ENCODE data around the gene HIGD1B.

The HIGD1B gene

GRCh38 chr17:44865931-44866330, 18.2 kb downstream of the HIGD1B start:
- no peak for DNase-seq
- intact Hi-C loops (cut with DNase I) = loop anchor here (2.0 kb wide), 1 partner anchor 87 kb away; no protein-coding TSS in a partner anchor

GRCh38 chr17:44867841-44868240, 20.2 kb downstream of the HIGD1B start:
- intact Hi-C loops (cut with DNase I) = no loop called here
- DNase-seq = no peak

- DNase-seq = no peak
- intact Hi-C loops (cut with DNase I) = no loop called here
These were observed 23.9 kb downstream of the HIGD1B start for GRCh38 chr17:44871556-44871955.

GRCh38 chr17:44872131-44872768, 24.6 kb downstream of the HIGD1B start:
- intact Hi-C loops (cut with DNase I) = no loop called here
- DNase-seq = peak in 7 of 42 donors; percentile 4 to 54 (median 16)

- intact Hi-C loops (cut with DNase I) = no loop called here
- DNase-seq = no peak
These were observed 28.1 kb downstream of the HIGD1B start for GRCh38 chr17:44875761-44876160.

GRCh38 chr17:44877121-44877520, 29.4 kb downstream of the HIGD1B start:
- no peak for DNase-seq
- intact Hi-C loops (cut with DNase I) = no loop called here

- peak in 23 of 42 donors; percentile 17 to 76 (median 45) for DNase-seq
These were observed 31.0 kb downstream of the HIGD1B start for GRCh38 chr17:44878627-44879221.

GRCh38 chr17:44879376-44879775, 31.7 kb downstream of the HIGD1B start:
- intact Hi-C loops (cut with DNase I) = no loop called here
- DNase-seq = no peak

More at GRCh38 chr17:44878627-44879221, 31.0 kb downstream of the HIGD1B start:
- intact Hi-C loops (cut with DNase I) = no loop called here

GRCh38 chr17:44880062-44880461, 32.4 kb downstream of the HIGD1B start:
- intact Hi-C loops (cut with DNase I) = no loop called here
- no peak for DNase-seq

GRCh38 chr17:44881145-44881544, 33.5 kb downstream of the HIGD1B start:
- intact Hi-C loops (cut with DNase I) = no loop called here
- no peak for DNase-seq

GRCh38 chr17:44884941-44885340, 37.3 kb downstream of the HIGD1B start:
- no peak for DNase-seq
- intact Hi-C loops (cut with DNase I) = no loop called here

- no peak for DNase-seq
- intact Hi-C loops (cut with DNase I) = no loop called here
These were observed 39.3 kb downstream of the HIGD1B start for GRCh38 chr17:44887016-44887415.

GRCh38 chr17:44887971-44888954, 40.6 kb downstream of the HIGD1B start:
- DNase-seq = no peak
- intact Hi-C loops (cut with DNase I) = no loop called here

- intact Hi-C loops (cut with DNase I) = no loop called here
- no peak for DNase-seq
These were observed 41.3 kb downstream of the HIGD1B start for GRCh38 chr17:44889003-44889402.

- intact Hi-C loops (cut with DNase I) = no loop called here
- DNase-seq = no peak
These were observed 44.6 kb downstream of the HIGD1B start for GRCh38 chr17:44892250-44892649.

GRCh38 chr17:44894642-44895041, 47.0 kb downstream of the HIGD1B start:
- intact Hi-C loops (cut with DNase I) = no loop called here
- no peak for DNase-seq

GRCh38 chr17:44898768-44899073, 51.0 kb downstream of the HIGD1B start:
- DNase-seq = peak in 2 of 42 donors; percentile 22 to 36

GRCh38 chr17:44899074-44899782, 51.5 kb downstream of the HIGD1B start, which contains the start of gene EFTUD2:
EFTUD2 (minus strand) TSS chr17:44899445; CDS start chr17:44894521, 4,924 bp downstream.
- intact Hi-C loops (cut with DNase I) = no loop called here
- DNase-seq = peak; percentile 82 to 97 (median 92)

More at GRCh38 chr17:44898768-44899073, 51.0 kb downstream of the HIGD1B start:
- intact Hi-C loops (cut with DNase I) = no loop called here

Data from head of caudate nucleus (tissue), 42 donors.